ENCODE data around the gene SLC37A1.

Gene SLC37A1

DNA sequence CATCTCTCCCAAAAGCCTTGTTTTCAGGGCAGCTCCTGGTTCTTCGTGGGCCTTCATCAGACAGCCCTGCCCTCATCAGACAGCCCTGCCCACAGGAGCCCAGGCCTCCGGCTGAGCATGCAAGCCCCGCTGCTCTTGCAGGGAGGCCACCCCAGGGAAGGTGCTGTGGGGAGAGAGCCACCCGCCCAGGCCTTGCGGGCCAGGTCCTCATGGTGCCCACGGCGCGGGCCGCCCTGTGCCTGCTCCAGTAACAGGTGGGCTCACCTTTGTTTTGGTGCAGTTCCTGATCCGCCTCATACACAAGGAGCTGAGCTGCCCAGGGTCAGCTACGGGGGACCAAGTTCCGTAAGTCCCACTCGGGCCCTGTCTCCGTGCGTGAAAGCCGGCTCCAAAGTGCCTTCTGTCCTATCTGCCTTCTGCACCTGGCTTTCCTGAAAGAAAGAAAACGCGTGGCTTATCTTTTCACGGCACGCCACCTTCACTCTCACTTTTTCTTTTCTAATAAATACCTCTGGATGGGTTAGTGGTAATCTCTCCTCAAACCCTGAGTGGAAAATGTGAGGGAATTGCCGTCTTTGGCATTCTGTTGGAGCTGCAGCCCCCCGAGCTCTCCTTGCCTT lies 65.9 kb downstream of the SLC37A1 start:
- TF ChIP-seq CTCF (IDR thresholded peaks at IDR 0.05; ENCODE audit: low read depth, low read length, missing control alignments): no peak
- in situ Hi-C loops (cut with HindIII; ENCODE audit: low pct_ligation_motif_present, low sequenced_read_pairs): no loop called here
- Histone ChIP-seq H3K27me3 (replicated peaks) (peaks cover 13% of the 10 kb centered on the region), H3K36me3 (replicated peaks) (no peaks in the 10 kb centered on the region), H3K27ac (no peak overlapping the region), H3K4me3 (ENCODE audit: low read depth, low read length) (no peak overlapping the region)
- no peak for DNase-seq

DNA sequence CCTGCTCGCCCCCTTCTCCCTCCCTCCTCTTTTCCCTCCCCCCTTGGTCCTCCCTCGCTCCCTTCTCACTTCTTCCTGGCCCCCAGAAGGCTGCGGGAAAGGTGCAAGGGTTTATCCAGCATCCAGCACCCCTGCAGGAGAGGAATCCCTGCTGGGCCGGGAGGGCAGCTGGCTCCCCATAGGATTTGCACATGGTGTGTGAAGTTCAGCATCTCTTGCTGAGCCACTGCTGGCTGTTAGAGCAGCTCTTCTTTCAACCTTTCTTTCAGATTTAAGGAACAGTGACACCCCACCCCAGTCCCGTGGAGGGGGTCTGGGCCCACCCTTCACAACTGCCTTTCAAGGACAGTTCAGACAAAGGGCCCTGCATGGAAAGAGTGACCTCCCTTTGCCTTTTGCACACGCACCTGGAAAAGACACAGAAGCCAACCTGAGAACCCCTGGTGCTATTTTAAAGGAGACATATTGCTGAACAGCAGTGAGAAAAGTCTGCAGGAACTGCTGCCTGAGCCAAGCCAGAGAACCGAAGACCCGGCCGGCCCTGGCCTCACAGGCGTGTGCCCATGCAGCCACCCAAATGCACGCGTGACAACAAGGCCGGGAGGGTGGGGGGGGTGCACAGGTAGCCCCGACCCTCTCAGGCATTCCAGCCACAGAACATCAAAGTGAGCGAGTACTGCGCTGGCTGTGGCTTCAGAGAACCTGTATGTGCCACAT lies 66.6 kb downstream of the SLC37A1 start:
- no peak overlapping the region for H3K27ac ChIP-seq
- H3K4me3 ChIP-seq (ENCODE audit: low read depth, low read length): no peak overlapping the region
- H3K27me3 ChIP-seq (replicated peaks): peaks cover 13% of the 10 kb centered on the region
- no peak for DNase-seq
- in situ Hi-C loops (cut with HindIII; ENCODE audit: low pct_ligation_motif_present, low sequenced_read_pairs): no loop called here
- TF ChIP-seq CTCF (IDR thresholded peaks at IDR 0.05; ENCODE audit: low read depth, low read length, missing control alignments): no peak
- H3K36me3 ChIP-seq (replicated peaks): no peaks in the 10 kb centered on the region

DNA sequence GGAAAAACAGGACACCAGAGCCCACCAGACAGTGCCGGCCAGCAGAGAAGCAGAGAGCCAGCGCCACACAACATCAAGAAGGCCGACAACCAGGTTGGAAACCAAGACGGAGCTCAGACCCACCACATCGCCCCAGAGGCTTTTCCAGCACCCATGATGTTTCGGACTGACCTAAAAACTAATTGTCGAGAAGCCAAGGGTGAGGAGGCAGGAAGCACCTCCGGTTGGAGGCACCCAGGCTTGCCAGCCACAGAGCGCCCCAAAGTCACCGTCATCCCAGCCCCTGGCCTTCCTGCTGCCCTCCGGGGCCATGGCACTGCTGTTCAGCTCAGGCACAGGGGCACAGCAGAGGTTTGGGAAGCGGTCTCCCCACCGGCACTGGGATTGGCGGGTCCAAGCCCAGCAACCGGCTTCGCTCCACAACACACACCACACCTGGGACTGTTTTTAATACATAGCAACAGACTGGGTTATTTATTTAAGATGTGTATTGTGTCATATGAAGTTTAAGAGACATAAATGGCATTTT lies 67.2 kb downstream of the SLC37A1 start:
- no peak overlapping the region for H3K4me3 ChIP-seq (ENCODE audit: low read depth, low read length)
- H3K27ac ChIP-seq: no peak overlapping the region
- no peak for DNase-seq
- in situ Hi-C loops (cut with HindIII; ENCODE audit: low pct_ligation_motif_present, low sequenced_read_pairs): no loop called here
- H3K36me3 ChIP-seq (replicated peaks): no peaks in the 10 kb centered on the region
- H3K27me3 ChIP-seq (replicated peaks): peaks cover 13% of the 10 kb centered on the region
- TF ChIP-seq CTCF (IDR thresholded peaks at IDR 0.05; ENCODE audit: low read depth, low read length, missing control alignments): no peak

- H3K27ac ChIP-seq: no peak overlapping the region
- H3K4me3 ChIP-seq (ENCODE audit: low read depth, low read length): no peak overlapping the region
- in situ Hi-C loops (cut with HindIII; ENCODE audit: low pct_ligation_motif_present, low sequenced_read_pairs): no loop called here
- H3K36me3 ChIP-seq (replicated peaks): no peaks in the 10 kb centered on the region
- TF ChIP-seq CTCF (IDR thresholded peaks at IDR 0.05; ENCODE audit: low read depth, low read length, missing control alignments): no peak
- peaks cover 13% of the 10 kb centered on the region for H3K27me3 ChIP-seq (replicated peaks)
- DNase-seq: no peak
Observed at GRCh38 chr21:42581336-42581992, 67.8 kb downstream of the SLC37A1 start.

DNA sequence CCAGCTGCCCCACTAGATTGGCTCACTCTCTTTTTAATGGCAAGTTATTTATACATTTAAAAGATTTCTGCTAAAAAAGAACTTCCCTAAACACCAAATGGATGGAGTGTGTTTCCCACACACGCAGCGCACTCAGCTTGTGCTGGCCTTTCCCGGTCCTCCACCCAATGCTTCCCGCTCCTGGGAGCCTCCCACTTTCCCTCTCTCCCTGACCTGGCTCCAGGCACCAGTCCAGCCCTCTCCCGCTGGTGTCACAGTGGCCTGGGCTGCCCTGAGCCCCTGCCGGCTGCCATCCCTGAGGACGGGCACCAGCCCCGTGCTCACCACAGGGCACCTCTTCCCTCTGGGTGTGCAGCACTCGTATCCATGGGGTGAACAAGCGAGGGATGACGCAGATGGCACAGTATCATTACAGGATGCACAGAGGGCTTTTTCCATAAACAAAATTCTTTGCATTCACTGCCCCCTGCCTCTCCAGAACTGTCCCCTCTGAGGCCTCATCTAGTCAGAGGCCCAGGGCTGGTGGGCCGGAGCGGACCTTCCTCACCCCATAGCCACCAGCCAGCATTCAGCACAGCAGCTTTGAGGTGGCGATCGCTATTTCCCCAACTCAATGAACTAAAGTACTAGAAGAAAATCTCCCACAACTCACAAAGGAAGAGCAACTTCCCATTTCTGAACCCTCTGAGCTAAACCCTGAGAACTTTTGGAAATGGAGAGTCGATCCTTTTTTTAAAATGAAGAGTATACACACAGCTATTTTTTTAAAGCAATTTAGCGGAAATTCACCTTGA lies 68.5 kb downstream of the SLC37A1 start:
- no peak for TF ChIP-seq CTCF (IDR thresholded peaks at IDR 0.05; ENCODE audit: low read depth, low read length, missing control alignments)
- in situ Hi-C loops (cut with HindIII; ENCODE audit: low pct_ligation_motif_present, low sequenced_read_pairs): no loop called here
- no peak for DNase-seq
- H3K4me3 ChIP-seq (ENCODE audit: low read depth, low read length): no peak overlapping the region
- H3K27ac ChIP-seq: no peak overlapping the region
- H3K27me3 ChIP-seq (replicated peaks): peaks cover 13% of the 10 kb centered on the region
- no peaks in the 10 kb centered on the region for H3K36me3 ChIP-seq (replicated peaks)

Data from brain microvascular endothelial cell (primary cell).